K562 (cell line): ENCODE data around the gene CSNK2A1. TPM values are rescaled to one million over a fixed set of nuclear protein-coding genes. Genes with fewer than 3 reads are reported as not detected.

Experiments used
- CCNT2 ChIP-seq: IDR thresholded peaks from 2 replicates; pipeline ENCODE4 v1.6.1; 2011; ENCODE audit warnings: borderline replicate concordance, low read depth, mild to moderate bottlenecking, moderate library complexity, mixed read lengths, low read length; ENCODE audit not compliant: insufficient read length; ENCODE audit errors: extremely low read depth
- COPS2 ChIP-seq: fragments of 450-650 bp; conservative IDR thresholded peaks from 2 replicates; pipeline ENCODE4 v1.6.1; 2016; ENCODE audit warnings: mild to moderate bottlenecking, moderate library complexity
- FOS ChIP-seq: IDR thresholded peaks from 3 replicates; pipeline ENCODE4 v1.6.1; 2011; ENCODE audit not compliant: insufficient read length; ENCODE audit errors: extremely low read depth
- GTF2E2 ChIP-seq: fragments of 200-800 bp; sonication (Bioruptor generic); IDR thresholded peaks from 2 replicates; pipeline ENCODE4 v1.6.1; 2016; ENCODE audit warnings: missing genetic modification characterization, missing compliant biosample characterization
- MYNN ChIP-seq, 2 experiments: sonication (generic); formaldehyde crosslinking in 1 of 2; IDR thresholded peaks; 2 replicates each; pipeline versions ENCODE4 v1.5.0 to v1.6.1; 2016 to 2020; ENCODE audit warnings: antibody characterized with exemption in 1 of 2, missing genetic modification reagents in 1 of 2
- NBN ChIP-seq: fragments of 450-650 bp; IDR thresholded peaks from 2 replicates; pipeline ENCODE4 v1.6.1; 2016; ENCODE audit warnings: low read depth, mild to moderate bottlenecking
- NCOA6 ChIP-seq: fragments of 450-650 bp; IDR thresholded peaks from 2 replicates; pipeline ENCODE4 v1.6.1; 2017; ENCODE audit warnings: mild to moderate bottlenecking
- POLR2AphosphoS2 ChIP-seq: IDR thresholded peaks from 2 replicates; pipeline ENCODE4 v1.6.1; 2012; ENCODE audit warnings: low read length, improper control_type of control experiment
- RBBP5 ChIP-seq: fragments of 200-600 bp; sonication (generic); IDR thresholded peaks from 2 replicates; pipeline ENCODE4 v1.6.1; 2012; ENCODE audit warnings: borderline replicate concordance, mild to moderate bottlenecking, low read length, control low read depth, inconsistent platforms; ENCODE audit not compliant: insufficient read depth, poor library complexity, severe bottlenecking
- TCF7 ChIP-seq: sonication (generic); IDR thresholded peaks from 2 replicates; pipeline ENCODE4 v1.6.1; 2016; ENCODE audit warnings: antibody characterized with exemption, borderline replicate concordance
- ZNF140 ChIP-seq: fragments of 250-450 bp; sonication (Bioruptor Pico); IDR thresholded peaks from 2 replicates; pipeline ENCODE4 v1.8.0; 2021; ENCODE audit warnings: moderate library complexity, mild to moderate bottlenecking, inconsistent platforms
- polyA plus RNA-seq, 8 experiments: library from polyadenylated mRNA; depleted of rRNA in 4 of 8; stranded (reverse) in 5 of 8; unstranded in 3 of 8; fragments of >200 nt; fragmentation: Nextera tagmentation in 2 of 8; fragmentation: Illumina TruSeq in 1 of 8; extraction: Ambion mirVana in 2 of 8; extraction: Trizol in 1 of 8; gene quantifications; 2 replicates each; pipeline versions ENCODE4 v1.2.1 to v1.2.3, GENCODE V29; 2011 to 2014; ENCODE audit warnings: inconsistent platforms in 1 of 8, missing spikeins in 1 of 8
- total RNA-seq, 7 experiments: library from RNA; depleted of rRNA in 6 of 7; stranded (reverse); fragments of >200 nt in 6 of 7; fragmentation: Illumina TruSeq in 2 of 7; extraction: Trizol in 2 of 7; gene quantifications; 2 replicates each; pipeline versions ENCODE4 v1.2.1 to v1.2.3, GENCODE V29; 2011 to 2021; ENCODE audit warnings: low replicate concordance in 1 of 7
- TF ChIP-seq, protein P1 (sequence below): IDR thresholded peaks from 2 replicates; pipeline ENCODE4 v1.6.1; 2012; ENCODE audit warnings: low read depth, low read length, improper control_type of control experiment, borderline replicate concordance
- TF ChIP-seq, protein P2 (sequence below): fragments of 150-350 bp; IDR thresholded peaks from 2 replicates; pipeline ENCODE4 v1.6.1; 2014; ENCODE audit warnings: low read depth, mild to moderate bottlenecking, low read length, borderline replicate concordance
- TF ChIP-seq, protein P3 (sequence below), 3 experiments: IDR thresholded peaks in 2 of 3; conservative IDR thresholded peaks in 1 of 3; 2 replicates each; pipeline ENCODE4 v1.5.1; 2011 to 2012; ENCODE audit warnings: low read length in 3 of 3, mild to moderate bottlenecking in 3 of 3, control low read depth in 2 of 3, improper control_type of control experiment in 1 of 3, inconsistent platforms in 1 of 3, low read depth in 1 of 3, mixed read lengths in 1 of 3, moderate library complexity in 1 of 3; ENCODE audit not compliant: insufficient read depth in 2 of 3

CSNK2A1 gene
- total and polyA plus RNA-seq, 9 of the 15 experiments (the other 6 are each of a cell fraction or from before 2014, with no cell fraction given), result 71.0 to 251 (median 103) TPM

GRCh38 chr20:462199-462991 lies 81.2 kb downstream of the CSNK2A1 start, which contains the start of gene TBC1D20 (continued):
- TF ChIP-seq, protein P1, sequence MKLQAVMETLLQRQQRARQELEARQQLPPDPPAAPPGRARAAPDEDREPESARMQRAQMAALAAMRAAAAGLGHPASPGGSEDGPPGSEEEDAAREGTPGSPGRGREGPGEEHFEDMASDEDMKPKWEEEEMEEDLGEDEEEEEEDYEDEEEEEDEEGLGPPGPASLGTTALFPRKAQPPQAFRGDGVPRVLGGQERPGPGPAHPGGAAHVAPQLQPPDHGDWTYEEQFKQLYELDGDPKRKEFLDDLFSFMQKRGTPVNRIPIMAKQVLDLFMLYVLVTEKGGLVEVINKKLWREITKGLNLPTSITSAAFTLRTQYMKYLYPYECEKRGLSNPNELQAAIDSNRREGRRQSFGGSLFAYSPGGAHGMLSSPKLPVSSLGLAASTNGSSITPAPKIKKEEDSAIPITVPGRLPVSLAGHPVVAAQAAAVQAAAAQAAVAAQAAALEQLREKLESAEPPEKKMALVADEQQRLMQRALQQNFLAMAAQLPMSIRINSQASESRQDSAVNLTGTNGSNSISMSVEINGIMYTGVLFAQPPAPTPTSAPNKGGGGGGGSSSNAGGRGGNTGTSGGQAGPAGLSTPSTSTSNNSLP, result no peak
- TF ChIP-seq ZNF140 (no peak), NCOA6 (no peak), RBBP5 (peak; percentile 51), FOS (no peak), MYNN (IDR thresholded peaks at IDR 0.05) (no peak), MYNN (CRISPR knock-in tag; IDR thresholded peaks at IDR 0.05) (no peak), TCF7 (no peak), COPS2 (no peak), POLR2AphosphoS2 (no peak), NBN (no peak), CCNT2 (peak; percentile 71), GTF2E2 (tag) (no peak)
- TF ChIP-seq, protein P2, sequence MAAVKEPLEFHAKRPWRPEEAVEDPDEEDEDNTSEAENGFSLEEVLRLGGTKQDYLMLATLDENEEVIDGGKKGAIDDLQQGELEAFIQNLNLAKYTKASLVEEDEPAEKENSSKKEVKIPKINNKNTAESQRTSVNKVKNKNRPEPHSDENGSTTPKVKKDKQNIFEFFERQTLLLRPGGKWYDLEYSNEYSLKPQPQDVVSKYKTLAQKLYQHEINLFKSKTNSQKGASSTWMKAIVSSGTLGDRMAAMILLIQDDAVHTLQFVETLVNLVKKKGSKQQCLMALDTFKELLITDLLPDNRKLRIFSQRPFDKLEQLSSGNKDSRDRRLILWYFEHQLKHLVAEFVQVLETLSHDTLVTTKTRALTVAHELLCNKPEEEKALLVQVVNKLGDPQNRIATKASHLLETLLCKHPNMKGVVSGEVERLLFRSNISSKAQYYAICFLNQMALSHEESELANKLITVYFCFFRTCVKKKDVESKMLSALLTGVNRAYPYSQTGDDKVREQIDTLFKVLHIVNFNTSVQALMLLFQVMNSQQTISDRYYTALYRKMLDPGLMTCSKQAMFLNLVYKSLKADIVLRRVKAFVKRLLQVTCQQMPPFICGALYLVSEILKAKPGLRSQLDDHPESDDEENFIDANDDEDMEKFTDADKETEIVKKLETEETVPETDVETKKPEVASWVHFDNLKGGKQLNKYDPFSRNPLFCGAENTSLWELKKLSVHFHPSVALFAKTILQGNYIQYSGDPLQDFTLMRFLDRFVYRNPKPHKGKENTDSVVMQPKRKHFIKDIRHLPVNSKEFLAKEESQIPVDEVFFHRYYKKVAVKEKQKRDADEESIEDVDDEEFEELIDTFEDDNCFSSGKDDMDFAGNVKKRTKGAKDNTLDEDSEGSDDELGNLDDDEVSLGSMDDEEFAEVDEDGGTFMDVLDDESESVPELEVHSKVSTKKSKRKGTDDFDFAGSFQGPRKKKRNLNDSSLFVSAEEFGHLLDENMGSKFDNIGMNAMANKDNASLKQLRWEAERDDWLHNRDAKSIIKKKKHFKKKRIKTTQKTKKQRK, result no peak
- TF ChIP-seq, protein P3, sequence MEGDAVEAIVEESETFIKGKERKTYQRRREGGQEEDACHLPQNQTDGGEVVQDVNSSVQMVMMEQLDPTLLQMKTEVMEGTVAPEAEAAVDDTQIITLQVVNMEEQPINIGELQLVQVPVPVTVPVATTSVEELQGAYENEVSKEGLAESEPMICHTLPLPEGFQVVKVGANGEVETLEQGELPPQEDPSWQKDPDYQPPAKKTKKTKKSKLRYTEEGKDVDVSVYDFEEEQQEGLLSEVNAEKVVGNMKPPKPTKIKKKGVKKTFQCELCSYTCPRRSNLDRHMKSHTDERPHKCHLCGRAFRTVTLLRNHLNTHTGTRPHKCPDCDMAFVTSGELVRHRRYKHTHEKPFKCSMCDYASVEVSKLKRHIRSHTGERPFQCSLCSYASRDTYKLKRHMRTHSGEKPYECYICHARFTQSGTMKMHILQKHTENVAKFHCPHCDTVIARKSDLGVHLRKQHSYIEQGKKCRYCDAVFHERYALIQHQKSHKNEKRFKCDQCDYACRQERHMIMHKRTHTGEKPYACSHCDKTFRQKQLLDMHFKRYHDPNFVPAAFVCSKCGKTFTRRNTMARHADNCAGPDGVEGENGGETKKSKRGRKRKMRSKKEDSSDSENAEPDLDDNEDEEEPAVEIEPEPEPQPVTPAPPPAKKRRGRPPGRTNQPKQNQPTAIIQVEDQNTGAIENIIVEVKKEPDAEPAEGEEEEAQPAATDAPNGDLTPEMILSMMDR (IDR thresholded peaks at IDR 0.05 in 2 of 3, conservative IDR thresholded peaks at IDR 0.05 in 1 of 3; ENCODE audit: insufficient read depth in 2 of 3, low read depth in 1 of 3, low read length in 3 of 3), result peak in 2 of 3 experiments; percentile 29; a peak in 3 of 6 replicates
